ENCODE measurements around the gene HIF3A.

The HIF3A gene

GRCh38 chr19:46386996-46387712 lies 90.3 kb downstream of the HIF3A start:
- DNase-seq: peak in 1 of 2 donors; percentile 7

- no peak for DNase-seq
These were observed 90.9 kb downstream of the HIF3A start for GRCh38 chr19:46387713-46388130.

- DNase-seq: no peak
These were observed 91.7 kb downstream of the HIF3A start for GRCh38 chr19:46388311-46389095.

- DNase-seq: no peak
These were observed 93.4 kb downstream of the HIF3A start for GRCh38 chr19:46390121-46390858.

GRCh38 chr19:46390866-46391265 lies 94.0 kb downstream of the HIF3A start:
- no peak for DNase-seq

- DNase-seq: no peak
These were observed 94.7 kb downstream of the HIF3A start for GRCh38 chr19:46391296-46392251.

GRCh38 chr19:46392252-46392801 lies 95.5 kb downstream of the HIF3A start:
- DNase-seq: no peak

- no peak for DNase-seq
These were observed 96.0 kb downstream of the HIF3A start for GRCh38 chr19:46392837-46393236.
